Activated CD8-positive, alpha-beta memory T cell treated with anti-CD3 and anti-CD28 coated beads, Interleukin-2, amount 10 ng/mL, durations not matched to agents 7 days and 5 days (primary cell): ENCODE data around the gene KIAA2012. TPM values are rescaled to one million over a fixed set of nuclear protein-coding genes. Genes with fewer than 3 reads are reported as not detected.
"Not testable (repeated sequence)": the region's sequence is repeated elsewhere in the genome, so short reads cannot be mapped to it uniquely, and the experiment has no call there.

Source experiments
- ATAC-seq: fragments of 150-1000 bp; cut with Tn5 transposase; one replicate; pipeline ENCODE4 v1.10.0; 2021; ENCODE audit warnings: moderate library complexity
- CTCF ChIA-PET: fragments of 350-600 bp; sonication (Branson Sonifier 250); formaldehyde crosslinking; loops from one replicate; lab custom pipeline; 2021; ENCODE audit warnings: antibody characterized with exemption; lab: Charles Lee
- DNase-seq: peaks from one replicate; pipeline ENCODE4 v3.0.0-alpha.2; 2020
- H3K27ac Mint-ChIP-seq: one replicate; pipeline ENCODE4 v1.8.0; 2021; ENCODE audit warnings: mild to moderate bottlenecking, mixed read lengths
- H3K27me3 Mint-ChIP-seq: one replicate; pipeline ENCODE4 v1.8.0; 2021; ENCODE audit warnings: mixed read lengths
- H3K36me3 Mint-ChIP-seq: one replicate; pipeline ENCODE4 v1.8.0; 2021; ENCODE audit warnings: mild to moderate bottlenecking, mixed read lengths
- H3K4me1 Mint-ChIP-seq: one replicate; pipeline ENCODE4 v1.8.0; 2021; ENCODE audit warnings: mixed read lengths
- H3K4me3 Mint-ChIP-seq: one replicate; pipeline ENCODE4 v1.8.0; 2021; ENCODE audit warnings: mild to moderate bottlenecking, moderate library complexity, mixed read lengths
- H3K9me3 Mint-ChIP-seq: one replicate; pipeline ENCODE4 v1.8.0; 2022; ENCODE audit warnings: low read depth, mixed read lengths
- total RNA-seq, 2 experiments: library from RNA; stranded (reverse); gene quantifications; one replicate each; pipeline ENCODE4 v1.2.3, GENCODE V29; 2021

Gene KIAA2012
- total RNA-seq, 2 experiments from 2014 or later = 0.05 TPM; not detected in 1

DNA sequence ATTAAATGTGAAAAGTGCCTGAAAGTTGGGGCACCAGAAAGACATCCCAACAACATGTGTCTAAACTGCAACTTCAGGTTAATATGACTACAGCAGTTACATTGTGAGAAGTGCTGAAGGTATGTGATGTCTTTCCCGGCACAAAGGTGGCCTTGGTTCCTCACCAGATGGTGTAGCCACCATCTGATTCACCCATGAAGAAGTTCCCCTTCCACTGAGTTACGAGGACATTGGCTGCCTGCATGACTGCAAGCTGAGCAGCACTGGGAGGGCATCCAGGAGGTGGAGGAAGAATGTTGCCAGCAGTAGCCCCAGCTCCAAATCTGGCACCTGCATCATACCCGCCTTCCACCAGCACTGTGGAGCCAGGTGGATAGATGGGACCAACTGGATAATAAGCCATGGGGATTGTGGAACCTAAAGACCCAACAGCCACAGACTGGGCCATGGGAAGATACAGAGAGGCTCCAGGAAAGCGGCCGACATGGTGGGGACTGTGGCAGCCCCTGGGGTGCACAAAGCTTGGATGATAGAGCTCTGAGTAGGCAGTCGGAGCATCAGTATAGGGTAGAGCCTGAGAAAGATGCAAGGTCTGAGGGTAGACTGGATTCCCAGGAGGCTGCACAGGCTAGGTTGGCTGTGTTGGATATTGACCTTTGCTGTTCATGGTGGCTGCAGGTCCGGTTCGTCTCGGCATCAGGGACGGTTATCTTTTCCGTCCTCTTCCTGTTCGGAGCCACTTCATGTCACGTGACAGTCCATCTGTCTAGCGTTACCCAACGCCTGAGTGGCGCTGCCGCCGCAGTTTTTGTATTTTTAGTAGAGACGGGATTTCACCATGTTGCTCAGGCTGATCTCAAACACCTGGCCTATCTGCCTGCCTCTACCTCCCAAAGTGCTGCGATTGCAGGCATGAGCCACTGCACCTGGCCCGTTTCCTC, 128.4 kb downstream of the KIAA2012 start:
- Mint-ChIP-seq H3K36me3 (peaks cover 8% of the 10 kb centered on the region), H3K27me3 (peaks cover 13% of the 10 kb centered on the region), H3K9me3 (no peaks in the 10 kb centered on the region), H3K4me1 (peaks cover 2% of the 10 kb centered on the region), H3K4me3 (no peak overlapping the region), H3K27ac (no peak overlapping the region)
- DNase-seq = no peak
- CTCF ChIA-PET = no interaction called here
- no peak for ATAC-seq

DNA sequence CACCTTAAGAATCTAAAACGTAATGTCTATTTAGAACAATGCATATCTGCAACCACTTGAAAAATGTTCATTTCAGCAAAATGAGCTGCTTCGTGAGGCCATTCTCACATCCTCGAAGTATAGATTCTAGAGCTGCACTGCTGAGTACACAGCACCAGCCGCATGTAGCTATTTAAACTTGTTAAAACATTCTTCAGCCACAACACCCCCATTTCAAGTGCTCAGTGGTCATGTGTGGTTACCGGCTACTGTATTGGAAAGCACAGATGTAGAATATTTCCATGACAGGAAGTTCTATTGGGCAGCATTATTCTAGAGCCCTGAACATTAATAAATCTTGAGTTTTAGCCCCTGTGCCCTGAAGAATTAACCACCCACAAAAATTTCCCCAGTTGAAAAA, 130.3 kb downstream of the KIAA2012 start:
- ATAC-seq (no peak), DNase-seq (no peak)
- no peak overlapping the region for H3K4me3 Mint-ChIP-seq
- no peaks in the 10 kb centered on the region for H3K9me3 Mint-ChIP-seq
- CTCF ChIA-PET = no interaction called here
- no peak overlapping the region for H3K27ac Mint-ChIP-seq
- H3K36me3 Mint-ChIP-seq = peaks cover 13% of the 10 kb centered on the region
- H3K4me1 Mint-ChIP-seq = no peaks in the 10 kb centered on the region
- peaks cover 6% of the 10 kb centered on the region for H3K27me3 Mint-ChIP-seq

DNA sequence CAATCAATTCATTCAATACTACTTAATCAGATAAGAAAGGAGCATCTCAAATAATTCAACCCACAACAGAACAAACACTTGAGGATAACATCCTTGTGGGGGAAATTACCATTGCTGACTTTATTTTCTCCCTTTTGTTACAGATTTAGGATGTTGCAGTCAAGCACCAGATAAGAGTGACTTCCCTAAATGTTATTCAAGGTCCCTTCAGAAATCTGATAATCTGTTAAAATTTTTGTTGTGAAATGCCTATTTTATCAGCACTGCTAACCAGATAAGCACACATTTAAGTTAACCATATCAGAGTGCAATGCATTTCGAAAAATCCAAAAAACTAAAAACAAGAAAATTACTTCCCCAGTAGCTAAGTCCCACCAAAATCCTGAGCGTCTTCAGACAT, 131.8 kb downstream of the KIAA2012 start:
- DNase-seq (no peak), ATAC-seq (no peak)
- no peaks in the 10 kb centered on the region for H3K4me1 Mint-ChIP-seq
- CTCF ChIA-PET = no interaction called here
- no peaks in the 10 kb centered on the region for H3K9me3 Mint-ChIP-seq
- H3K27ac Mint-ChIP-seq = no peak overlapping the region
- no peak overlapping the region for H3K4me3 Mint-ChIP-seq
- peaks cover 15% of the 10 kb centered on the region for H3K36me3 Mint-ChIP-seq
- no peaks in the 10 kb centered on the region for H3K27me3 Mint-ChIP-seq

DNA sequence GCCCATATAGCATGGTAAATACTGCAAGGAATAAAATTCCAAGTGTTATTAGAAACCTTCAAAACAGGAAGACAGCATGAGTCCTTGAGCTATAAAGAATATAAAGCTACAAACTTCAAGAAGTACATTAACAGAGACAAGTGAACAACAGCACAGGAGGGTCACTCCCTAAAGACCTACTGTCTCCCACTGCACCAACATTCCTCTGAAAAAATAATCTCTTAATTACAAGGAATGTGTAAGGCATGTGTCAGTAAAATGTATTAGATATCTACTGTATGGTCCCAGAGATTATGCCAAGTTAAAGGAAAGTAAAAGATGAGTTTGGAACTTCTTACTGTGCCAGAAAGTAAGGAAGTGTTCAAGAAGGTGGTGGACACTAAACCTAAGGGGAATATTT, 135.5 kb downstream of the KIAA2012 start:
- CTCF ChIA-PET = no interaction called here
- H3K27me3 Mint-ChIP-seq = no peaks in the 10 kb centered on the region
- no peaks in the 10 kb centered on the region for H3K9me3 Mint-ChIP-seq
- DNase-seq (no peak), ATAC-seq (no peak)
- peaks cover 21% of the 10 kb centered on the region for H3K36me3 Mint-ChIP-seq
- no peak overlapping the region for H3K27ac Mint-ChIP-seq
- H3K4me1 Mint-ChIP-seq = no peaks in the 10 kb centered on the region
- H3K4me3 Mint-ChIP-seq = no peak overlapping the region

DNA sequence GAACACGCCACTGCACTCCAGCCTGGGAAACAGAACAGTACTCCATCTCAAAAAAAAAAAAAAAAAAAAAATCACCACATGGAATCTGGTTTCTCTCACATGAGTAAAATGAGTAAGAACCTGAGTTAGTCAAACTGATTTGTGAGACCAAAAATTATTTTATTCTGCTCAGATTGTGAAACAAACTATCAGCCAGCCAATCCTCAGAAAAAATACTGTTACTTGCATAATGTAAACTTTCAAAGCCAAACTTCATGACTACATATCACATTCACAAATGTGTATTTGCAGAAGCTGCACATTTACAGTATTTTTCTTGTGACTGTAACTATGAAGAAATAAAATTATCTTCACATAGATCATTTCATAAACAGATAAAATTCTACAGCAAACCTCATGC, 142.1 kb downstream of the KIAA2012 start:
- H3K4me3 Mint-ChIP-seq = no peak overlapping the region
- no peaks in the 10 kb centered on the region for H3K27me3 Mint-ChIP-seq
- H3K27ac Mint-ChIP-seq = no peak overlapping the region
- H3K9me3 Mint-ChIP-seq = no peaks in the 10 kb centered on the region
- H3K36me3 Mint-ChIP-seq = peaks cover 27% of the 10 kb centered on the region
- no peaks in the 10 kb centered on the region for H3K4me1 Mint-ChIP-seq
- no peak for ATAC-seq
- no peak for DNase-seq
- CTCF ChIA-PET = no interaction called here

DNA sequence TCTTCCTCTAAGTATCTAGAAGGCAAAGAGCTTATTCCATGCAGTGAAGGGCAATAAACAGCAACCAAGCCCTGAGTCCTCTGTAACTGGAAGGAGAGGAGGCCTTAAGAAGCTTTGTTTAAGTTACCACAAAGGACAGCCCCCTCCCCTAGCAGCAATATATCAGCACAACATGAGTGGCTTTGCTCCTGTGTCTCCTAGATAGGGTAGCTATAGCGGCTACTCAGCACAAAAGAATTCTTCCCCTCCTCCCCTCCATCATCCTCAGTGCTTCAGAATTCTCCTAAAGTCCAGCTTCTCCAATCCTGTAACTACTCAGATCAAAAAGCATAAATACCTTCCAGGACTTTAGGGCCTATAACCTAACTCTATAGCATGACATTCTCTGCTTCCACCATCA, 148.8 kb downstream of the KIAA2012 start:
- ATAC-seq = no peak
- H3K27ac Mint-ChIP-seq = no peak overlapping the region
- peaks cover 37% of the 10 kb centered on the region for H3K36me3 Mint-ChIP-seq
- DNase-seq = no peak
- H3K27me3 Mint-ChIP-seq = no peaks in the 10 kb centered on the region
- peaks cover 5% of the 10 kb centered on the region for H3K4me1 Mint-ChIP-seq
- no peak overlapping the region for H3K4me3 Mint-ChIP-seq
- no peaks in the 10 kb centered on the region for H3K9me3 Mint-ChIP-seq
- CTCF ChIA-PET = interaction anchor here (0.9 kb wide), 1 partner anchor 17 kb away, joined by 3 read pairs; the partner anchor contains the start of gene SUMO1

DNA sequence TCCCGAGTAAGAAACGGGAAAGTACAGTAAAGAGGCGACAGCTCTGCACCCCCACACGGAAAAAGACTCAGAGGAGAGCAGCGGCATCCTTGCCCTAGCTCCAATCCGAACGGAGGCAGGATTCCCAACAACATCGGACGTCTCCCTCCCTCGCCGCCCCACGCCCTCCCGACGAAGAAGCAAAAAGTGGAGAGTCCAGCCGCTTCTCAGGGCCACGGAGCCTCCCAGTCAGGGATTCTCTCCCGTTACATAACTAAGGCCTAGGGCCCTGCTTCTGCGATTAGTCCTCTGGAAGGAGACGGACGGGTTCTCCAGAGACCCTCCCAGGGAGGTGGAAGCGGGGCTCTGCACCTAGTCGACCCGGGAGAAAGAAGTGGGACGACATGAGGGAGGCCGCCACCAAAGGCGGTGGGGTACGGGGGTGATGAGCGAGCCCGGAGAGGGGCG, 164.8 kb downstream of the KIAA2012 start:
- DNase-seq = no peak
- Mint-ChIP-seq H3K4me3 (peak overlapping the region; percentile 97), H3K9me3 (no peaks in the 10 kb centered on the region), H3K36me3 (peaks cover 7% of the 10 kb centered on the region), H3K27ac (peak overlapping the region; percentile 84), H3K4me1 (peaks cover 33% of the 10 kb centered on the region), H3K27me3 (peaks cover 4% of the 10 kb centered on the region)
- ATAC-seq = peak; percentile 65
- CTCF ChIA-PET = interaction anchor here (0.7 to 0.8 kb wide), 2 partner anchors 9 to 33 kb away, joined by 3 to 4 read pairs; no protein-coding TSS in a partner anchor

DNA sequence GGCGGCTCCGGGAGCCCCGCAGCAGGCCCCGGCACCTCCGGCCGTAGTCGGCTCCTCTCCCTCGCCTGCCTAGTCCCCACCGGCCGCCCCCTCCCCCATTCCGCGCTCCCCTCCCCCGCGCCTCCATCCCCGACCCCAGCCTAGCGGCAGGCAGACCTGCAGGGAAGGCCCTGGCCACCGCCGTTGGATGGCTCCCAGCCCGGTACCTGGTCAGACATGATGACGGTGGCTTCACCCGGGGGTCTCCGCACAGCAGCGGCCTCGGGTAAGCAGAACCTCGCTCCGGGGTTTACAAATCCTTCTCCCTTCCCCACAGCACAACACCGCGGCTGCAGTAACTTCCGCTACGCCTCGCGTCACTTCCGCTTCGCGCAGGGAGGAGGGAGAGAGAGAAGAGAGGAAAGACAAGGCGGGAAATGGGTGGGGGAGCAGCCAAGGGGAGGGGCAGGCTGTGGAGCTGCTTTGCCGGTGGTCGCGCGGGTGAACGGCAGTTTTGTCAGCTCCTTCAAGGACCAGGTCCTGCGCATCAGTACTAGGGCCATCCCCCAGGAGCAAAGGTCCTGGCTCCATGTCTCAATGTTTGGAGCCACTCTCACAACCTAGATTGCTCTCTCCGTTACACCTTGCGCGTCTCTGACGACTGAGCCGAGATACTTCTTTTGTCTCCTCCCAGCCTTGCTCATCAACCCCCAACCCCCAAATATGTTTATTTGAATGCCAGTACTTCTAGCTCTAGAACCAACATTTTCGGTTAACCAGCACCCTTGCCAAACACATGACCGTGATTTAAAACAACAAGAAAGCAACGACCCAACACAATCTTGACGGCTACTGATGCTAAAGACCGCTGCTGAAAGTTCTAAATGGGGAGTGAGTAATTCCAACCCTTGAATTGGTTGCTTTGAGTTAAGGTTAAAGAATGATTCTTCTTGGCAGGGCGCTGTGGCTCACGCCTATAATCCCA, 165.5 kb downstream of the KIAA2012 start, which contains the start of gene SUMO1:
SUMO1 (minus strand) TSS at position 364 of the 964 bp plus-strand sequence; CDS start at position 218, 146 bp downstream.
- DNase-seq (peak; percentile 96), ATAC-seq (peak; percentile 95)
- peaks cover 30% of the 10 kb centered on the region for H3K4me1 Mint-ChIP-seq
- no peaks in the 10 kb centered on the region for H3K9me3 Mint-ChIP-seq
- H3K4me3 Mint-ChIP-seq = peak within 1 kb of the TSS; percentile 97
- CTCF ChIA-PET = interaction anchor here (1.0 kb wide), 1 partner anchor 17 kb away, joined by 3 read pairs; no protein-coding TSS in a partner anchor
- H3K27ac Mint-ChIP-seq = peak within 1 kb of the TSS; percentile 98
- peaks cover 7% of the 10 kb centered on the region for H3K36me3 Mint-ChIP-seq
- H3K27me3 Mint-ChIP-seq = peaks cover 4% of the 10 kb centered on the region

DNA sequence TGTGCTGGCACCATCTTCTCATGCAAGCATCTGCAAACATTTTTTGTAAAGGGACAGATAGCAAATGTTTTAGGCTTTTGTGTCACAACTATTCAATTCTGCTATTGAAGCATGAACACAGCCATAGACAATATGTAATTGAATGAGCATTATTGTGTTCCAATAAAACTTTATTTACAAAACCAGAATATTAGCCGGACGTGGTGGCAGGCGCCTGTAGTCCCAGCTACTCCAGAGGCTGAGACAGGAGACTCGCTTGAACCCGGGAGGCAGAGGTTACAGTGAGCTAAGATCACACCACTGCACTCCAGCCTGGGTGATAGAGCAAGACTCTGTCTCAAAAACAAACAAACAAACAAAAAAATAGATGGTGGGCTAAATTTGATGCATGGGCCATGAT, 174.7 kb downstream of the KIAA2012 start:
- DNase-seq, CTCF ChIA-PET, H3K27ac Mint-ChIP-seq, H3K4me3 Mint-ChIP-seq, H3K36me3 Mint-ChIP-seq, H3K9me3 Mint-ChIP-seq, H3K4me1 Mint-ChIP-seq, ATAC-seq: not testable (repeated sequence)
- H3K27me3 Mint-ChIP-seq = peaks cover 17% of the 10 kb centered on the region

DNA sequence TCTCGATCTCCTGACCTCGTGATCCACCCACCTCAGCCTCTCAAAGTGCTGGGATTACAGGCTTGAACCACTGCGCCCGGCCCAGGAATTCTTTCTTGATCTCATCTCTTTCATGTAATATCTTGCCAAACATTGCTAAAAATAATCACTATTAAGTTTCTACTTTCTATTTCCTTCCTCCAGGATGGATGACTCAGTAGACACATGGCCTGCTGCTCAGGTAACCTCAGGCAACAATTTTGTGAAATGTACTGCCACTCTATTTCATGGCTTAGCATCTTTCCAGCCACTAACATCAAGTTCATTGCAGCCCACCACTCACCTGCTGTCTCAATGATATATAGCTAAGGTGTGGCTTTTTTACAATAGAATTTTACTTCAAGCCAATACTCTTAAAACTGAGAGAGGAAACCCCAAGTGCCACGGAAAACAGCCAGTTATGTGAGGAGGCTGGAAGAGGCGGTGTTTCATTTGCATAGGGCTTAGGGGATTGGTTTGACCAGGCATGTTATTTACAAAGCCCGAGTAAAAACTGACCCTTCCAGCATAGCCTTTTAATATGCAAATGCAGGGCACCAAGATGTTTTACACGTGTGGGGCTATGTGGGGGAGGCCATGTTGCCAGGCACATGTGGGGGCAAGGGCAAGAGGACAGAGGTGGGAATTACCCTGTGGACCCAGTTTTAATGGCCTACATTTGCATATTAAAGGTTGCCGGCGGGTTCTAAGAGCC, 176.6 kb downstream of the KIAA2012 start:
- no peak overlapping the region for H3K27ac Mint-ChIP-seq

DNA sequence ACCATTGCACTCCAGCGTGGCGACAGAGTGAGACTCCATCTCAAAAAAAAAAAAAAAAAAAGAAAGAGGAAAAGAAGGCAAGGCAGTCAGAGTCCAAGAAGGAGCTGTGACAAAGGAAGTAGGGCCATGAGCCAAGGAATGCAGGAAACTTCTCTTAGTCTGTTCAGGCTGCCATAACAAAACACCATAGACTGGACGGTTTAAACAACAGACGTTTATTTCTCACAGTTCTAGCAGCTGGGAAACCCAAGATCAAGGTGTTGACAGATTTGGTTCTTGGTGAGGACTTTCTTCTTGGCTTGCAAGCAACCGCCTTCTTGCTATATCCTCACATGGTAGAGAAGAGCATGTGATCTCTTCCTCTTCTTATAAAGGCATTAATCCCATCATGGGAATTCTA, 178.4 kb downstream of the KIAA2012 start:
- H3K27ac Mint-ChIP-seq = no peak overlapping the region
- H3K27me3 Mint-ChIP-seq = peaks cover 13% of the 10 kb centered on the region
- H3K4me1 Mint-ChIP-seq = peaks cover 8% of the 10 kb centered on the region
- DNase-seq (no peak), ATAC-seq (no peak)
- peaks cover 3% of the 10 kb centered on the region for H3K36me3 Mint-ChIP-seq
- no peak overlapping the region for H3K4me3 Mint-ChIP-seq
- peaks cover 2% of the 10 kb centered on the region for H3K9me3 Mint-ChIP-seq
- CTCF ChIA-PET = no interaction called here

More for the DNA sequence above, 176.6 kb downstream of the KIAA2012 start:
- Mint-ChIP-seq H3K4me3 (no peak overlapping the region), H3K36me3 (peaks cover 3% of the 10 kb centered on the region), H3K9me3 (peaks cover 2% of the 10 kb centered on the region), H3K4me1 (peaks cover 8% of the 10 kb centered on the region), H3K27me3 (peaks cover 18% of the 10 kb centered on the region)
- CTCF ChIA-PET = no interaction called here
- no peak for DNase-seq
- no peak for ATAC-seq
